Iris pigment epithelial cell (primary cell): ENCODE data around the gene MUC16.
"Not testable (repeated sequence)": the region's sequence is repeated elsewhere in the genome, so short reads cannot be mapped to it uniquely, and the experiment has no call there.

Source experiments
- DNase-seq: peaks from one replicate; pipeline ENCODE4 v3.0.0-alpha.2; 2011; ENCODE audit warnings: low read depth

MUC16 gene

GRCh38 chr19:9009935-9010651, at the start of gene MUC16:
Gene MUC16 (minus strand): TSS chr19:9010409.
- no peak for DNase-seq

- DNase-seq: no peak
Observed at GRCh38 chr19:9058905-9059667, 48.9 kb upstream of the MUC16 start.

GRCh38 chr19:9057505-9058258, 47.5 kb upstream of the MUC16 start:
- no peak for DNase-seq

- DNase-seq: not testable (repeated sequence)
Observed at GRCh38 chr19:9056131-9056530, 45.9 kb upstream of the MUC16 start.

GRCh38 chr19:9054765-9055164, 44.6 kb upstream of the MUC16 start:
- no peak for DNase-seq

GRCh38 chr19:9054207-9054606, 44.0 kb upstream of the MUC16 start:
- DNase-seq: no peak

- not testable (repeated sequence) for DNase-seq
Observed at GRCh38 chr19:9053674-9054073, 43.5 kb upstream of the MUC16 start.

- no peak for DNase-seq
Observed at GRCh38 chr19:9052894-9053293, 42.7 kb upstream of the MUC16 start.

- no peak for DNase-seq
Observed at GRCh38 chr19:9046694-9047093, 36.5 kb upstream of the MUC16 start.

- no peak for DNase-seq
Observed at GRCh38 chr19:9044449-9044848, 34.2 kb upstream of the MUC16 start.

GRCh38 chr19:9043524-9043923, 33.3 kb upstream of the MUC16 start:
- DNase-seq: no peak

GRCh38 chr19:9041023-9041422, 30.8 kb upstream of the MUC16 start:
- DNase-seq: no peak

- DNase-seq: no peak
Observed at GRCh38 chr19:9040131-9040530, 29.9 kb upstream of the MUC16 start.

GRCh38 chr19:9039728-9040127, 29.5 kb upstream of the MUC16 start:
- no peak for DNase-seq

- no peak for DNase-seq
Observed at GRCh38 chr19:9037400-9038062, 27.3 kb upstream of the MUC16 start.

- no peak for DNase-seq
Observed at GRCh38 chr19:9032136-9032631, 22.0 kb upstream of the MUC16 start.

- DNase-seq: no peak
Observed at GRCh38 chr19:9018163-9018875, 8.1 kb upstream of the MUC16 start.

- DNase-seq: no peak
Observed at GRCh38 chr19:9014803-9015202, 4.6 kb upstream of the MUC16 start.

GRCh38 chr19:9013988-9014387, 3.8 kb upstream of the MUC16 start:
- DNase-seq: no peak

- no peak for DNase-seq
Observed at GRCh38 chr19:9011875-9012274, 1.7 kb upstream of the MUC16 start.

GRCh38 chr19:9010693-9011092, 484 bp upstream of the MUC16 start:
- DNase-seq: no peak
